Body of pancreas (tissue), 4 donors: ENCODE results near the gene ME3.

Experiments
- POLR2A ChIP-seq, 3 donors: fragments of 450-650 bp; IDR thresholded peaks; one replicate each; pipeline ENCODE4 v1.6.1; 2016; ENCODE audit warnings: antibody characterized with exemption in 3 of 3, mild to moderate bottlenecking in 2 of 3
- TF ChIP-seq, protein P1 (sequence below), 7 experiments: fragments of 450-650 bp in 4 of 7; fragments of 200-600 bp in 3 of 7; sonication (generic) in 3 of 7; IDR thresholded peaks; one replicate each; pipeline ENCODE4 v1.5.1; 2016 to 2019; ENCODE audit warnings: antibody characterized with exemption in 7 of 7

DNA sequence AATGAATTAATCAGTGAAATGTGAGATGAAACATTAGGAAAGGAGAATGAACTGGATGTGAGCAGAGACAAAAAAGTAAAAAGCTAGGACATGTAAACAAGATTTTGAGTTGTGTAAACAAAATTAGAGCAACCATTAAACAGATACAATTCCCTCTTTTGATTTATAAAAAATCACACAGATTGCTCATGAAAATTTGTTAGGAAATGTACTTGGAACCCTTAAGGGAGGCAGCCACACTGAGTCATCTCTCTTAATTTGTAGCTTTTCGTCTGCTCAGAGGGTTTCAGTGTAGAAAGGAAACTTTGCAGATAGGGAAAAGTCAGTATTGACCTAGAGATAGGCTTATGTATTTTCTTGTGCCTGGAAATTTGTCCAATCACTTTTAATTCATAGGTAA lies 49.6 kb upstream of the ME3 start:
- TF ChIP-seq, protein P1, sequence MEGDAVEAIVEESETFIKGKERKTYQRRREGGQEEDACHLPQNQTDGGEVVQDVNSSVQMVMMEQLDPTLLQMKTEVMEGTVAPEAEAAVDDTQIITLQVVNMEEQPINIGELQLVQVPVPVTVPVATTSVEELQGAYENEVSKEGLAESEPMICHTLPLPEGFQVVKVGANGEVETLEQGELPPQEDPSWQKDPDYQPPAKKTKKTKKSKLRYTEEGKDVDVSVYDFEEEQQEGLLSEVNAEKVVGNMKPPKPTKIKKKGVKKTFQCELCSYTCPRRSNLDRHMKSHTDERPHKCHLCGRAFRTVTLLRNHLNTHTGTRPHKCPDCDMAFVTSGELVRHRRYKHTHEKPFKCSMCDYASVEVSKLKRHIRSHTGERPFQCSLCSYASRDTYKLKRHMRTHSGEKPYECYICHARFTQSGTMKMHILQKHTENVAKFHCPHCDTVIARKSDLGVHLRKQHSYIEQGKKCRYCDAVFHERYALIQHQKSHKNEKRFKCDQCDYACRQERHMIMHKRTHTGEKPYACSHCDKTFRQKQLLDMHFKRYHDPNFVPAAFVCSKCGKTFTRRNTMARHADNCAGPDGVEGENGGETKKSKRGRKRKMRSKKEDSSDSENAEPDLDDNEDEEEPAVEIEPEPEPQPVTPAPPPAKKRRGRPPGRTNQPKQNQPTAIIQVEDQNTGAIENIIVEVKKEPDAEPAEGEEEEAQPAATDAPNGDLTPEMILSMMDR (IDR thresholded peaks at IDR 0.05): no peak
- TF ChIP-seq POLR2A (IDR thresholded peaks at IDR 0.05): no peak
